GM18502 (cell line): ENCODE measurements around the gene CD302.
A peak's percentile ranks its signal among the peaks of the same experiment; 100 is the strongest.
"Not testable (repeated sequence)": the region's sequence is repeated elsewhere in the genome, so short reads cannot be mapped to it uniquely, and the experiment has no call there.

ENCODE experiments used
- ATAC-seq: cut with Tn5 transposase; IDR thresholded peaks from one replicate; pipeline ENCODE4 v1.9.1; 2021; ENCODE audit warnings: mild to moderate bottlenecking; ENCODE audit not compliant: unreplicated experiment, poor library complexity

Gene CD302, protein sequence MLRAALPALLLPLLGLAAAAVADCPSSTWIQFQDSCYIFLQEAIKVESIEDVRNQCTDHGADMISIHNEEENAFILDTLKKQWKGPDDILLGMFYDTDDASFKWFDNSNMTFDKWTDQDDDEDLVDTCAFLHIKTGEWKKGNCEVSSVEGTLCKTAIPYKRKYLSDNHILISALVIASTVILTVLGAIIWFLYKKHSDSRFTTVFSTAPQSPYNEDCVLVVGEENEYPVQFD

DNA sequence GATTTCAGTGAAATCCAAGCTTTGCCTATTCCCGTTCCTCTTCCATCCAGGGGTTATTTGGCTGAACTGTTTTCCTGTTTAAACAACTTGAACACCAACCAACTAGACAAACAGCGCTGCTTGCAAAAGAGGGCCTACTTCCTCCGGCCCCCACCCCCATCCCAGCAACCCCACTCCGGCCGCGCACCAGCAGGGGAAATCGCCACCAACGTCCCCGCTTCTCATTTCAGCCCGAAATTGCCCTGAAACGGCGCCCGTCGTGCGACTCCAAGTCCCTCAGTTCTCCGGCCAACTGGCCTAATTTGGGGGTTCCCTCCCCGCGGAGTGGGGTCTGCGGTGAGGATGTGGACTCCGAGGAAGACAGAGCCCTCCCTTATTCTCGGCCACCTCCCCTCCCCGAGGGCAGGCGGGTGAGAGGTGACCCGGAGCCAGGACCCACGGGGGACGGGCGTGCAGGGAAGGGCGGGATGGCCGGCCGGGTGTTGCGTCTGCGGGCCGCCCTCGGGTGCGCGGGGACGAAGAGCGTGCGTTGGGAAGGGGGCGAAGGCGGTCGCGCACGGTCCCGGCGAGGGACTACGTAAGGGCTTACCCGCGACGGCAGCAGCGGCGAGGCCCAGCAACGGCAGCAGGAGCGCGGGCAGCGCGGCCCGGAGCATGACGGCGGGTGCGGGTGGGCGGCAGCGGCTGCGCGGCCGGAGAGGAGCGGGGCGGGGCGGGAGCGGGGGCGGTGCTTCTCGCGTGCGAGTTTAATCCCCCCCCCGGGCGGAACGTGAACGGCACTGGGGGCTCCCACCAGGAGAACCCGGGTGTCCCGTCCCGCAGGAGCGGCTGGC lies at the start of gene CD302:
CD302 (minus strand) TSS at position 666 of the 833 bp plus-strand sequence; CDS start at position 656, 10 bp downstream.
- peak; percentile 72 for ATAC-seq

DNA sequence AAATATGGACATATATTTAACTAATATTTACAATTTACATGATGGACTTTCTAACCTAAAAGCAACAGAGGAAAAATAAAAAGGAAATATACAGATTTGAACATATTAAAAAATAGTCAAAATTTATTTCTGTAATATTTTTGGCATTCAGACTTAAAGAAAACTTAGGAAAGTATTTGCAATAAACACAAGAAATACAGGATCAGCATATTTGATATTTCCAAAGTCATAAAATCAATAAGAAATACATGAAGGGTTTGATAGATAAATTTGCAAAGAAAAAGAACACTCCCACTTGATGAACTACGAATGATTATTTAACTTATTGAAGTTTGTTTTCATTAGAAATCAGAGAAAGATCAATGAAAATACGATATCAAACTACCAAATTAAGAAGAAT lies 48.6 kb upstream of the CD302 start:
- ATAC-seq = no peak

DNA sequence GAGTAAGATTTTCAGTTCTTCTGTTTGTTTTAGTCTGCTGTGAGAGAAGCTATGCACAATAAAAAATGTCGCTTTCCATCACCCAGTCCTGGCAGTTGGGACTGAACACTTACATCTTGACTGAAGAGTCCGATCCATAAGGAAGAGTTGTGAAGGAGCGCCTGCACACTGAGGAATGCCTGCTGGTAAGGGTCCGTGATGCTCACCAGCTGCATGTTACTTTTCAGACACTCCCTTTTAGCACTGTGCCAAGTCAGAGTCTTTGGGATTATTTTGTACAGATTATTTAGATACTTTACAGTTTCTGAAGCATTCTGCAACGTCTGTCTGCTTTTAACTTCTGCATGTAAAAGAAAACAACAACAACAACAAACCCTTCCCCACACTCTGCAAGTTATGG lies 42.6 kb upstream of the CD302 start:
- ATAC-seq = no peak

DNA sequence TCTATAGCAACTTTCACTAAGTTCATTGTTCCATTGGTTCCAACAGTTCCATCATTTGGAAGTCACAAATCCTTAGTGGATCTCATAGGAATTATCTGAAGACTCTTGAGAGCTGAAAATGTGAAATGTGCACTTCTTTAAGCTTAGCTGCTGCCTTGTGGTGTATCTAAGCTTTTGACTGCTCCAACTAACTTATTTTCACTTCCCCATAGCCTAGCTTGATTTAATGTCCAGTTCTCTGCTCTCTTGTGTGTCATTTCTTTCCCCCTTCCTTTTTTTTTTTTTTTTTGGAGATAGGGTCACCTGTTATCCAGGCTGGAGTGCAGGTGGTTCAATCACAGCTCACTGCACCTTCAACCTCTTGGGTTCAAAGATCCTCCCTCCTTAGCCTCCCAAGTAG lies 34.9 kb upstream of the CD302 start:
- ATAC-seq = no peak

DNA sequence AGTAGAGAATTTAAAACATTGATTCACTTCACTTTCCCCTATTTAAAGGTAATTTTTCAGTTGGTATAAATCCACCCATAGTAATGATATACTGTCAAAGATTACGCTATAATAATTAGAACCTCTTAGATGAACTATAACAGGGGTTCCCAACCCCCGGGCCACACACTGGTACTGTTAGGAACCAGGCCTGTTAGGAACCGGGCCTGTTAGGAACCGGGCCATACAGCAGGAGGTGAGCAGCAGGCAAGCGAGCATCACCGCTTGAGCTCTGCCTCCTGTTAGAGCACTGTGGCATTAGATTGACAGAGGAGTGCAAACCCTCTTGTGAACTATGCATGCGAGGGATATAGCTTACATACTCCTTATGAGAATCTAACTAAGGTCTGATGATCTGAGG lies 34.0 kb upstream of the CD302 start:
- ATAC-seq = no peak

DNA sequence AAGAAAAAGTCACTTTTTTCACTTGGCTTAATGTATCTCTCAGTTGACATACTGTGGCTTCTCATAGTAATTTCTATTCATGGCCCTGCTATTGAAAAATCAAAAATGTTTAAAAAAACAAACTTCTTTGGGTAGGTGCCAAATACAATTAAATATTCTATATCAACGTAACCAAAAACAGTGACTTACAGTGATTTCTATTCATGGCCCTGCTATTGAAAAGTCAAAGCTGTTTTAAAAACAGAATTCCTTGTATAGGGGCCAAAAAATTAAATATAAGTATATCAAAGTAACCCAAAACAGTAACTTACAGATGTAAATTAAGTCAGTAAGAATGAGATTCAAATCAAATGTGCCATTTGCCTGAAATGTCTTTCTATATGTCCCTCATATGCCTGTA lies 31.4 kb upstream of the CD302 start:
- no peak for ATAC-seq

DNA sequence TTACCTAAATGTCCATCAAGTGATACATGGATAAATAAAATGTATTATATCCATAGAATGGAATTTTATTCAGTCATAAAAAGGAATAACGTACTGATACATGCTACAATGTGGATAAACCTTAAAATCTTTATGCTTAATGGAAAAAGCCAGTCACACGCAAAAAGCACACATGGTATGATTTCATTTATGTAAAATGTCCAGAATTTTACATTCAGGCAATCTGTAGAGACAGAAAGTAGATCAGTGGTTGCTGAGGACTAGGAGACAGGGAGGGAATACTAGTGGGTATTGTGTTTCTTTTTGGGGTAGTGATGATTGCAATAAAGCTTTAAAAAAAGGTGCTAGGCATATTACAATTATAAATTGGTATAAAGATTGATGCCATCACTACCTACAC lies 30.7 kb upstream of the CD302 start:
- no peak for ATAC-seq

DNA sequence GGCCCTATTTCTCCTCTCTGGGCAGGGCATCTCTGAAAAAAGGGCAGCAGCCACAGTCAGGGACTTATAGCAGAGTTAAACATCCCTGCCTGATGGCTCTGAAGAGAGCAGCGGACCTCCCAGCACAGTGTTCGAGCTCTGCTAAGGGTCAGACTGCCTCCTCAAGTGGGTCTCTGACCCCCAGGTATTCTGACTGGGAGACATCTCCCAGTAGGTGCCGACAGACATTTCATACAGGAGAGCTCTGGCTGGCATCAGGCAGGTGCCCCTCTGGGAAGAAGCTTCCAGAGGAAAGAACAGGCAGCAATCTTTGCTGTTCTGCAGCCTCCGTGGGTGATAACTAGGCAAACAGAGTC lies 24.4 kb upstream of the CD302 start:
- ATAC-seq = not testable (repeated sequence)

DNA sequence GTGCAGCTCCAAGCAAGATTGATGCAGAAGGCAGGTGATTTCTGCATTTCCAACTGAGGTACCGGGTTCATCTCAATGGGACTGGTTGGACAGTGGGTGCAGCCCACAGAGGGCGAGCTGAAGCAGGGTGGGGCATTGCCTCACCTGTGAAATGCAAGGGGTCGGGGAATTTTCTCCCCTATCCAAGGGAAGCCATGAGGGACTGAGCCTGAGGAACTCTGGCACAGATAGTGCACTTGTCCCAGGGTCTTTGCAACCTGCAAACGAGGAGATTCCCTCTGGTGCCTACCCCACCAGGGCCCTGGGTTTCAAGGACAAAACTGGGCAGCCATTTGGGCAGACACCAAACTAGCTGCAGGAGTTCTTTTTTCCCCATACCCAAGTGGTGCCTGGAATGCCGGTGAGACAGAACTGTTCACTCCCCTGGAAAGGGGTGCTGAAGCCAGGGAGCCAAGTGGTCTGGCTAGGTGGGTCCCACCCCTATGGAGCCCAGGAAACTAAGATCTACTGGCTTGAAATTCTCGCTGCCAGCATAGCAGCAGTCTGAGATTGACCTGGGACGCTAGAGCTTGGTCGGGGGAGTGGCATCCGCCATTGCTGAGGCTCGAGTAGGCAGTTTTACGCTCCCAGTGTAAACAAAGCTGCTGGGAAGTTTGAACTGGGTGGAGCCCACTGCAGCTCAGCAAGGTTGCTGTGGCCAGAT lies 23.9 kb upstream of the CD302 start:
- not testable (repeated sequence) for ATAC-seq

DNA sequence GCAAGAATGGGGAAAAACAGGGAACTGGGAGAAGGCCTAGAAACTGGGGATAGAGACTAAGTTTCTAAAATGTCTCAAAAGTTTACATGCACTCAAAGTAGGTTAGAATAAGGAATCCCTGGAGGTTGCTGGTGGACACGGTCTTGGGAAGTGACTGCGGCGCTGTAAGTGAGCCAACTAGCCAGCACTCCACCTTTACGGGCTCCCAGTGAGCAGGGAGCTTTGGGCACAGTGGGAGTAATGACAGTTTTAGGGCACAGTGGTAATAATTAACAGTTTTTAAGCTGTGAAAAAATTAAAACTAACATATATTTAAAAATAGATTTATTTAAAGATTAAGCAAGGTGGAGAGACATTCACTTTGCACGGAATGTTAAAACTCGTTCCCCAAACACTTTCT lies 20.9 kb upstream of the CD302 start:
- no peak for ATAC-seq

DNA sequence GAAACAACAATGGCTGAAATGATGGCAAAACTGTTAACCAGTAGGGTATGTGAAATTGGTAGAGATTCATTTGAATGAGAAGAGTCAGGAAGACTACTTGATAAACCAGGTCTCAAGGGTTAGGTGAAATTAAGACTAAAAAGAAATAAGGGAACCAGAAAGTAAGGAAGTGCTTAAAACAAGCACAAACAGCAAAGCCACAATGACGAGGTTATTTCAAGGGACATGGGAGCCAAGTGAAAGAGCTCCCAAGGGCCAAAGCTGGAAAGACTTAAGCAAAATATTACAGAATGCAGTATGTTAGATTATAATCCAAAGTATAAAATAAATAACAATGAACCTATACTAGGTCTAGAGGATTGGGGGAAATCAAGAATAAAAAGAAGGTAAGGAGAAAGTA lies 19.3 kb upstream of the CD302 start:
- no peak for ATAC-seq

DNA sequence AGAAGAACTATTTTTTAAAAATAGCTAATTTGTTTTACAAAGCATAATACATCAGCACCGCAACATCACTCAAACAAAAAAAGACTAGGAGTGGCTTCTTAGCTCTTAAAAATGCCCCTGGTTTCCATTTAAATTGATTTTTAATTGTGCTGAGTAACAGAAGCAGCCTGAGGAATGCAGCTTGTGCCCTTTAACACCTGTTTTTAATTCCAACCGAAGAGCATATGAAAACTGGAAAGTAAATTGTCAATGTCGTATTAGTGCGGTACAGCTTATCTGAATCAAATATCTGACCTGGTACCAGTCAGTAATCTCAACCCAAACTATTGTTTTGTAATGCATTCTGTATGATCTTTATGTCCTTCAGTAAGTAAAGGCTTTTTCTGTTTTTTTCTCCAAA lies 13.2 kb upstream of the CD302 start:
- no peak for ATAC-seq

DNA sequence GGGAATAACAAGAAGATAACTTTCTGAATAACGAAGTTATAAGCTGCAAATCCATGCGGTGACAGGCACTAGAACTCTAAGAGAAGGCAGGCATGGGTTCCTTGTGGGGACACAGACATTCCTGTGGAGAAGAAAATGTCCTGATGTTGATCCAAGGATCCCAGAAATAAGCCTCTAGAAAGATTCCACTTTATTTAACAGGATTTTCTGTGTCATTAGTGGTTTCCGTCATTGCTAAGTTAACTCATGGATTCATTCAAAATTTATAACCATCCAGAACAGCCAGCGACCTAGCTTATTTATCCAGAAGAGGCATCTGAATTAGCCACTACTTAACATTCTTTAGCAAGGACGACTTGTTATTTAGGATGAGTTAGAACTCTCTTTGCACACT lies 10.0 kb upstream of the CD302 start:
- no peak for ATAC-seq

DNA sequence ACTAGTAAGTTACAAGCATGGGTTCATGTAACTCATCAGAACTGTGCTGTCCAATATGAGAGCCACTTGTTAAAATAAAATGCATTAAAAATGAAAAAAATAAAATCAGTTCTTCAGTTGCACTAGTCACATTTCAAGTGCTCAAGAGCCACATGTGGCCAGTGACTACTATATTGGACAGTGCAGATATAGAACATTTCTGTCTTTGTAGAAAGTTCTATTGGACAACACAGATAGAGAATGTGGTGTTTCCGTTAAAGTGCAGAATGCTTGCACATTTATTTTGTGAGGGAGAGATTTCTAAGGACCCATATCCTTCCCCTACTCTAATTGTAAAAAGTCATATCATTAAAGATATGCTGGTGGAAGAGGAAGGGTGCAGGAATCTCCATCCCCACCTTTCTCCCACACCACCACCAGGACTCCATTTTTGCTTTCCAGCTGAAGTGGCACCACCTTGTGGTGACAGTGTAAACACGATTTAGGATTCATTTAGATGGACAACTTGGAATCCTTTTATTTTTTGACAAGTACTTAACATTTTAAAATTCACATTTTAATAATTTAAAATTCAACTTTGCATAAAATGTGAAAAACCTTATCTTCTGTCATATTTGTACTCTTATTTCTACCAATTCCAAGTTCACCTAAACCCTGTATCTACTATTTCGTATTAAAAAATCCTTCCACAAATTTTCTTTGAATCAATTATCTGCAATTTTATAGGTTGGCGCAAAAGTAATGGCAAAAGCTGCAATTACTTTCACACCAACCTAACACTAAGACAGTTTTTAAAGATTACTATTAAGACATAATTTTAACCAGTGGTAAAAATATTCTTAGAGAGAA lies 9.4 kb upstream of the CD302 start:
- ATAC-seq = no peak

DNA sequence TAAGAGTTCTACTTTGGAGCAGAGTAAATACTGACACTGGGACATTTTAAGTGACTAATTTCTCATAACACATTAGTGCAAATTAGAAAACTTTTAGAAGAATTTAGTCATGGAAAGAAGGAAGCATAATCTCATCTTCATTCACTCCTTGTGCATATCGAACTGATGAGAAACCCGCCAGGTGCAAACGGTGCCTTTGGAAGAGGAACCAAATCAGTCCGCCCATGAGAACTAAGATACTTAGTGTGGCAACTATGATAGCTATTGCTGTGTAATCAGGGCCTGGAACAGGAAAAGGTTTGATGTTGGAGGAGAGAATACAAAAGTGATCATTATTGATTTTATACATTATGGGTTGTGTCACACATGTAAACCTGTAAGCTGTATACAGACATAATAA lies 6.9 kb upstream of the CD302 start:
- ATAC-seq = no peak

DNA sequence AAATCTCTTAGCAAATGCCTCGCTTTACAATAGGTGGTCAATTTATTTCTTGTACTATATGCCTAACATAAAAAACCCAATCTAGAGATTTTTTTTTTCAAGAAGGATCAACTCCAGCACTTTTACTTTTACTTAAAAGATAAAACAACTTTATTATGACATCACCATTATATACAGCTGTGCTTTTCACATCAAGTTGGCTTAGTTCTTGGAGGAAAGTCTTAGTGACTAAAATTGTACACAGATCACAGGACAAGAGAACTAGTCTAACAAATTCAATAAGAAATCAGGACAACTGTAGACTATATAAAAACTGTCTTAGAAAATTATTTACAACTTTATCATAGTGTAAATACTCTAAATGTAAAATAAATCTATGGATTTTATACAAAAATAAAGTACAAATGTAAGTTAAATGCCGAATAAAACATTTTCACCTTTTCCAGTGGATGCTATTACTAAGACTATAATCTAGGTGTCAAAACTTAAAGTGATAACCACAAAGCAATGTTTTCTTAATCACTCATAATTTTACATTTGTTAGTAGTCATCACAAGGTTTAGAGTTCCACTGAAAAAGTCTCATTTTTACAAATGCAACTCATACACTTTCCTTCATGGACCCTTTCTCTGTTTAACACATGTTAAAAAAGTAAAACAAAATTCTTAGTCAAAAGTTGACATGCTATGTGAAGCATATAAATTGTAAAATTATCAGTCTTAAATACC lies 5.4 kb upstream of the CD302 start:
- ATAC-seq = no peak

DNA sequence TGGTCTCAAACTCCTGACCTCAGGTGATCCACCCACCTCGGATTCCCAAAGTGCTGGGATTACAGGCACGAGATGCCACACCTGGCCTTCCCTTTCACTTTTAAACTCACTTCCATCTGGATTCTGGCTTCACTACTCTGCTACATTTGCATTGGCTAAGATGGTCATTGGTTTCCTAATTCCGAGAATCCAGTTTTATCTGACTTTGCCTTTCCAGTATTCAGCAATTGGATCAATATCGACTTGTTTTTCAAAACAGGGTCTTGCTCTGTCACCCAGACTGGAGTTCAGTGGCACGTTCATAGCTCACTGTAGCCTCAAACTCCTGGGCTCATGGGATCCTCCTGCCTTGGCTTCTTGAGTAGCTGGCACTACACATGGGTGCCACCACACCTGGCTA lies 4.7 kb upstream of the CD302 start:
- ATAC-seq = no peak

DNA sequence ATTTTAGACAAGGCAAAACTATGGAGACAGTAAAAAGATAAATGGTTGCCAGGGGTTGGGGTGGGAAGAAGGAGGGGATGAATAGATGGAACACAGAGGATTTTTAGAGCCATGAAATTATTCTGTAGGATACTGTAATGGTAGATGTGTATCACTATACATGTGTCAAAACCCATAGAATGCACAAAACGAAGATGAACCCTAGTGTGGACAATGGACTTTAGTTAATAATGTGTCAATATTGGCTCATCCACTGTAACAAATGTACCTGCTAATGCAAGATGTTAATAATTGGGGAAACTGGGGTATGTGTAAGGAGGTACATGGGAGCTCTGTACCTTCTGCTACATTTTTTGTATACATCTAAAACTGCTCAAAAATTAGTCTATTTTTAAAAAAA lies 1.8 kb upstream of the CD302 start:
- ATAC-seq = no peak

DNA sequence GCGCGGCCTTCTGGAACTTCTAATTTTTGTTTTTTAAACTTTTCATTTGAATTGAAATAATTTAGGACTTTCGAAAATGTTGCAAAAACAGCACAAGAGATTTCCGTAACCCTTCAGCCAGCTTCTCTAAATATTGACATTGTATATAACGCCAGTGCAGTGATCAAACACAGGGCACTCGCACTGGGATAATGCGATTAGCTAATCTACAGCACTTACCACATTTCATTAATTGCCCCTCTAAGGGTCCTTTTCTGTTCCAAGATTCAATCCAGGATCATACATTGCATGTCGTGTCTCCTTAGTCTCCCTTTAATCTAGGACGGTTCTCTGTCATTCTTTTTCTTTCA lies 343 bp upstream of the CD302 start:
- ATAC-seq = no peak

DNA sequence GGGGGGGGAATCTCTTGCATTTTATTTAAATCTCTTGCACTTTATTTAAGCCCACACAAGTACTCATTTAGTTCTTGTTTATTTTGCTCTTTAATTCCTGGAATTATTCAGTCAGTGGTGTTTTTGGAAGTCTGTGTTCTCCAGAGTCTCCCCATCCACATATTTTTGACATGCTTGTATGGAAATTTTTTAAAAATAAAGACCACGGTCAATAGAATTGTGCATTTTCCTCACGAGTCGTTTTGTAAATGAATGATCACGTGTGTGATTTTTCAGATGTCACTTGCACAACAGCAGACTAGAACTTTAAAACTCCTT lies 824 bp downstream of the CD302 start:
- no peak for ATAC-seq
